G401 (cell line): ENCODE results near the gene SYT9. TPM values are rescaled to one million over a fixed set of nuclear protein-coding genes. Genes with fewer than 3 reads are reported as not detected.
A peak's percentile ranks its signal among the peaks of the same experiment; 100 is the strongest.

Experiments used
- DNase-seq: peaks from one replicate; pipeline ENCODE4 v3.0.0-alpha.2; 2015; ENCODE audit warnings: low spot score
- in situ Hi-C: cut with HindIII; loops from 2 replicates; pipeline ENCODE4 v1.10.0; 2016; ENCODE audit warnings: low sequenced_read_pairs, mixed read lengths
- total RNA-seq: library from RNA; depleted of rRNA; stranded (reverse); fragments of >200 nt; shearing (Covaris generic); gene quantifications from 2 replicates; pipeline ENCODE4 v1.2.3, GENCODE V29; 2014

Gene SYT9
- total RNA-seq, 1 experiment from 2014 or later, result 1.3 TPM

DNA sequence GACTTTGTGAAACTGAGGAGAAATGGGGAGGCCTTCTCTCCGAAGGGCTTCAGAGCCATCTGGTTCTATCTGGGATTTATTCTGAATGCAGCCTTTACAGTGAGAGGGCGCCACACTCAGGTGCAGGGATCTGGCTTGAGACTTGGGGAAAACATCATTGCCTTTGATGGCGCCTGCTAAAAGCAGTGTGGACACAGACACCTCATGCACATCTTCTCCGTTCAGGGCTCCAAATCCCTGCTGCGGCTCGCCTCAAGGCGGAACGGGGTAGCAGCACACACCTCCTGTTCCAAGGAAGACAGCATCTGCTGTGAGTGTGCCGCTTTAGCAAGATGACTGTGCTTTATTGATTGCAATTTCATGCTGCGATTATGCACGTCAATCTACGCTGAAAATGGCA lies 196.5 kb downstream of the SYT9 start:
- DNase-seq, result peak; percentile 64

DNA sequence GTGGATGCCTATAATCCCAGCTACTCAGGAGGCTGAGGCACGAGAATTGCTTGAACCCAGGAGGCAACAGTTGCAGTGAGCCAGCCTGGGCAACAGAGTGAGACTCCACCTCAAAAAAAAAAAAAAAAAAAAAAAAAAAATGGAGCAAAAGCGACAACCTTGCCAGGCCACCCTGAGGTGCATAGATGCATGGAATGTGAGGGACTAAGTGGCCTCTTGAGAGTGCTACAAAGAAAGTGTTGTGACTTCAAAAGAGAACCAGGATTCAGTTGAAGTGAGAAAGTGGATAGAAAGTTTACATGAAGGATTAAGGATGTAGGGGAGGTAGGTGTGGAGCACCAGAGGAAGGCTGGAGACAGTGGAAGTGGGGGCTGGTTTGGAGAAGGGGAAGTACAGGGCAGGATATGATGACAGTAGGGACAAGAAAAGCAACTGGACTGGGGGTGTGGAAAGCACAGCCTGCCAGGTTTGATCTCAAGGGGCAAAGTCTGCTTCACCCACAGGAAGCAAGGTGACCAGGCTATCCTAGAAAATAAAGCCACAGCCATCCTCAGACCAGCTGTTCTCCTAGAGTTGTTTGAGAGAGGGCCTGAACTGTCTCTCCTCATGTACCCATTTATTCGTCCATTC lies 197.6 kb downstream of the SYT9 start:
- in situ Hi-C loops, result no loop called here
- DNase-seq, result no peak

More for the DNA sequence above, 196.5 kb downstream of the SYT9 start:
- in situ Hi-C loops, result no loop called here

DNA sequence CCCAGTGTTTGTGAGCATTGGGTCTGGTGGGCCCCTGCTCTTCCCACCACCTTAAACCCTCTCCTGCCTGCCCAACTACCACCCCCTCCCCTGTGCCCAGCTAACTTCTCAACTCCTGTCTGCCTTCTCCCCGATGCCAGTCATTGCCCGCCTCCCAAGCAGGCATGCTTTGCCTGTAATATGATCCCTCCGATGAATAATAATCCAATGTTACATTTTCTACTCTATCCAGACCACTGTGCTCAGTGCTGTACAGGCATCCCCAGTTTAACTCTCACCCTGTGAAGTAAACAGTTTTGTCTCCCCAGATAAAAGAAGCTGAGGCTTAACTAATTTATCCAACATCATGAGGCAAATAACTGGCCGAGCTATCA lies 198.1 kb downstream of the SYT9 start:
- DNase-seq, result no peak
- in situ Hi-C loops, result no loop called here

DNA sequence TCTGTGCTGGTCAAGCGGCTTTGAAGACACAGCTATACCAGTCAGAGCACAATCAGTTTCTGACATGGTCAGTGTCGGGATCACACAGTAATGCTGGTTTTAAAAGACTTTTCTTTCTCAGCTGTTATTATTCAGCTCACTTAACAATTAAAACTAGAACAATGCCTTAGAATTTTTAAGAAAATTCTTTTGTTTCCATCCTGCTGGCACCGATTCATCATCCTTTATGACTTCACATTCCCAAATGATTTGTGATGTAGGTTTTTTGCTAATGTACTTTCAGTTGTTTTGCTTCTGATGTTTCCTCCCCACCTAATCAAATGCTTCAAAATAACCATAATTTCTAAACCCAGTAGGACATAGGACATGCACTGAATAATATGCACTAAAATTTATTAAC lies 199.1 kb downstream of the SYT9 start:
- in situ Hi-C loops, result no loop called here

DNA sequence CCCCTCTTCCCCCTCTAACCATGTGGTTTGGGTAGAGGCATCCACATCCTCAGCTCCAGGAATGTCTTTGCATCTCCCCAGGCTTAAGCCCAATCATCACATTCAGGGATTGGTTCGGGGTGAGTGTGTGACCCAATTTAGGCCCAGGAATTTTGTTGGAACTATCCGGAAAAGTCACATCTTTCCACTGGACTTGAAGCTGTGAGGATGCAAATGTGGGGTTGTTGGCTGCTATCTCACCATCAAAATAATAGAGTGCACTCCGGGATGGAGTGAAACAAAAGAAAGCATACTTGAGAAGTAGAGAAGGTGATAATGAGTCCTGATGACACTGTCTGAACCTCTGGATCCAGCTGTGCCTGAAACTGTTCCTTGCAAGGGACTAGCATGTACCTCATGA lies 199.8 kb downstream of the SYT9 start:
- DNase-seq, result no peak
- in situ Hi-C loops, result no loop called here

More for the DNA sequence above, 199.1 kb downstream of the SYT9 start:
- no peak for DNase-seq

DNA sequence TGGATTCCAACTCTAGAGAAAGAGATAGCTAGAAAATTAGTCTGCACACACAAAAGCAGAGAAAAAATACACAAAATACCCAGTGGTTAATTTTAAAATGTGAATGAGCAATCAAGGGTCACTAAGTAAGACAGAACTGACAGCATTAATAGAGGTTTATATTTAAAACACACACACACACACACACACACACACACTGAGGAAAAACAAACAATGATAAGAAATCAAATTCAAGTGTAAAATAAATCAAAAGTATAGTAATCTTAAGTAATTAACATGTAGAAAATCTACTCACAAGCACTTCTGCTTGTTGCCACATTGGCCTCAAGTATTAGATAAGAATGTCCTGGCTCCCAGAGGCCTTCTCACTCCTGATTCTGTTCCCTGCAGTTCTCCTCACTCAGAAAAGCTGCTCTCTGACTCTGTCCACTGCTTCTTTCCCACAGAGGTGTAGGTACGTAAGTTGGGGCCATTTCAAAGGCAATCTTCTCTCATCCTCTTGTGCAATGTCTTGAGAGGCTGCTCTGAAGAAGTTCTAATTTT lies 200.3 kb downstream of the SYT9 start:
- in situ Hi-C loops, result no loop called here
- DNase-seq, result no peak

DNA sequence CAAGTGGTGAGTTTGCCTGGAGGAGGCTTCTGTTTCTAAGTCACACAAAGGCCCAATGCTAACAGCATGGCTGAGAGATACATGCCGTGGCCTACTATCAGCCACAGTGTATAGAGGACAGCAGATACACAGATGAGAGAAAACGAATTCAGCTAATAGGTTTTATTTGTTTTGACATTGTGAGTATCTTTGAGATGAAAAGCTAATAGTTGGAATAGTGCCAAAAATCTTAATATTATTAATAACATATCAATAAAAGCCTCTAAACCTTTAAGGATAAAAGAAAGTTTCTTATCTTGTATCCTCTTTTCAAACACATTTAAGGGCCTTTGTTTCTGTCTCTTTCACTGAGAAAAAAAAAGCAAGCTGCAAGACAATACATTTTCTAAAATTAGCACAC lies 203.2 kb downstream of the SYT9 start:
- DNase-seq, result no peak
- in situ Hi-C loops, result no loop called here

DNA sequence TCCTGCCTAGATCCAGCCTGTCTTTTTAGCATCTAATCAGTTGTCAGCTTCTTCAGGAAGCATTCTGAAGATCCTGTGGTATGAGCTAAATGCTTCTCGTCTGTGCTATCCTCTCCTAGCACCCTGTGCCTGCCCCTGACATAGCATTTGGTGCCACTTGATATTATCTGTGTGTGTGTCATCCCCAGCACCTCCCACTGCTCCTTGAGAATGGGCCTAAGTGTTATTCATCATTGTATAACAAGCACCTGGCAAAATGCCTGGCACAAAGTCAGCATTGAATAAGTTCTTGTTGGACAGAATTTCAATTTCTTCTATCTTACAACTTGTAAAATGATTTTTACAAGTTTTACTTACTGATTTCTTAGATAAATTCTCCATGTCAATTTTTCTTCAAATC lies 205.5 kb downstream of the SYT9 start:
- DNase-seq, result no peak
- in situ Hi-C loops, result no loop called here

DNA sequence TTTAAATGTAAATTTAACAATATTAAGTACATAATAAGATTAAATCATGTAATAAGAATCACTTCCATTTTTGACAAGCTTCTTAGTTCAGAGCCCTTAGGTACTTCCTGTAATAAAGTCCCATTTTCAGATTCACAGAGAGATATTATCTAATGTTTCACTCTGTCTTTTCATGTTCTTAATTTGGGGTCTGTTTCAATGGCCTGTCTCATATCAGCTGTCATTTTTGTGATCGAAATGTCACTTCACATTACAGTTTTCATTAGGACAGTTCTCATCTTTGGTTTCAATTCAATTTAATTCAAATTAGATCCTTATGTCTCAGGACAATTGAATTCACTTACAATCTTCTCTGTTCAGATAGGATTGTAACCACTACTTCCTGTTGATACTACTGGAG lies 211.0 kb downstream of the SYT9 start:
- DNase-seq, result no peak
- in situ Hi-C loops, result no loop called here

DNA sequence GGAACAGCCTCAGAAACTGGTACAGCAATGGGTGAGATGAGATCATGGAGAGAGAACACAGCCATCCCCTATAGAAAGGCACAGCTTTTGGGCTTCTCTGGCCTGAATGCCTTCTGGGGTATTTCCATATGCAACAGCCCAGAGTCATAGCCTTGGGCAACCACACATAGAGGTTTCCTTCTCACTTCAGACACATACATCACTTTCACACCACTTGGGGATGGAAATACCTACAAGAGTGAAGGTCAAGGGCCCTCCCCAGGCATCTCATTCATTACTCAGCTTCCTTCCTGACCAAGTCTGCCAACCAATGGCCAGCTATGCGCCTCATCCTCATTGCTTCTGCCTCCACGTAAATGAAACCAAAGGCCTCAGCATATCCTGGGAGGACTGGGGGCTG lies 215.9 kb downstream of the SYT9 start:
- no peak for DNase-seq
- in situ Hi-C loops, result no loop called here

DNA sequence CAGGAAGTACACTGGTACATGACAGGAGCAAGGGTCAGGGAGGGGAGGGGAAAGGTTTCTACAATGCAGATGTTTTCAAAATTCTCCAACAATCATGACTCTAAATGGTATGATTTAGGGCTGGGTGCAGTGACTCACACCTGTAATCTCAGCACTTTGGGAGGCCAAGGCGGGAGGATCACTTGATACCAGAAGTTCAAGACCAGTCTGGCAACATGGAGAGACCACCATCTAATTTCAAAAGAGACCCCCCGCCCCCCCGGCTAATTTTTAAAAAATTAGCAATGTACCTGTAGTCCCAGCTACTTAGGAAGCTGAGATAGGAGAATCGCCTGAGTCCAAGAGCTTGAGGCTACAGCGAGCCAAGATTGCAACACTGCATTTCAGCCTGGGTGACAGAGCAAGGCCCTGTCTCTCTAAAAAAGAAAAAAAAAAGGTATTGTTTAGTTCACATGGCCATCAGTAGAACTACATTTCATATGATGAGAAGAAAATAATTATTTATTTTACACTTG lies 217.7 kb downstream of the SYT9 start:
- in situ Hi-C loops, result no loop called here
- no peak for DNase-seq

DNA sequence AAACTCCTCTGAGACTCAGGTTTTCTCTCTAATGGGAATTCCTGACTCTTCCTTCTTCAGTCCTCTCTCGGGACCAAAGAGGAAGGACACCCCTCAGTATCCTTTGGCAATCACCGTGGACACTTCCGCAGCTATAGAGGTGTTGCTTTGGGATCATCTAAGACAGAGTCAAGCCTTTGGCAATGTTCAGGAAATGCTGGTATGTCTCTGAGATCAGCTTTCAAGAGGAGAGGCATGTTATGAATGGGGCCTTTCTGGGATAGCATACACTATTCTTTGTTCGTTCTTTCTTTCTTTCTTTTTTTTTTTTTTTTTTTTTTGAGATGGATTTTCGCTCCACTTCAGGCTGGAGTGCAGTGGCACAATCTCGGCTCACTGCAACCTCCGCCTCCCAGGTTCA lies 219.4 kb downstream of the SYT9 start:
- no peak for DNase-seq
- in situ Hi-C loops, result no loop called here

DNA sequence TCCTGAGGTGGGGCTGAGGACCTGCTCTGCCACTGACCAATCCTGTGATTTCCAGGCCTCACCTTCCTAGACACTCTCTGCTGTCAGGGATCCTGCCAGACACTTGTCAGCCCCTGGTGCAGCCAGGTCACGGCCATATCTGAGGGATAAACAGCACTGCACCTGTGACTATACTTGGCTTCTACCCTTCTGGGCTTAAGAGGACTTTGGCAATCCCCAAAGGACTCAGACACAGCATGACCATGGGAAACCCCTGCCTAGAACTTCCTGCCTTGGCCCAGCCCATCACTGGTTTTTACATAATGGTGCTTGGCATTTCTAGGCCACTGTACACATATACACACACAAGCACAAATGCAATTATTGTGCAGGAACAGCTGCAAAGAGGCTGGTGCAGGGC lies 222.0 kb downstream of the SYT9 start:
- DNase-seq, result no peak

DNA sequence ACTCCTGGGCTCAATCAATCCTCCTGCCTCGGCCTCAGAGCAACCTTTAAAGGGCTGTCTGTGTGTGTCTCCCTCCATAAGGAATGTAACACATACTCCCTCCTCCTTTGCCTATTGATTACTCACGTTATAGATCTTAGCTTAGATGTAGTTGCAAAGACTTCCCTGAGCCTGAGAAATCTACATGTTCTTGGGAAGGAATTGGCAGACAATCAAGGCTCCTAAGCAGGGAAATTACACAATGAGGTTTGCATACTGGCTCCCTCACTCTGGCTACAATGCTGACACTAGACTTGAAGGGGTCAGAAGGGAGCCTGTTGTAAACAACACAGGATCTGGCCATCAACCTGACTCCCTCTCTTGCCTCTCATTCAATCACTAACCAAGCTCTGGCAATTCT lies 228.4 kb downstream of the SYT9 start:
- in situ Hi-C loops, result no loop called here
- no peak for DNase-seq

More for the DNA sequence above, 222.0 kb downstream of the SYT9 start:
- in situ Hi-C loops, result no loop called here

DNA sequence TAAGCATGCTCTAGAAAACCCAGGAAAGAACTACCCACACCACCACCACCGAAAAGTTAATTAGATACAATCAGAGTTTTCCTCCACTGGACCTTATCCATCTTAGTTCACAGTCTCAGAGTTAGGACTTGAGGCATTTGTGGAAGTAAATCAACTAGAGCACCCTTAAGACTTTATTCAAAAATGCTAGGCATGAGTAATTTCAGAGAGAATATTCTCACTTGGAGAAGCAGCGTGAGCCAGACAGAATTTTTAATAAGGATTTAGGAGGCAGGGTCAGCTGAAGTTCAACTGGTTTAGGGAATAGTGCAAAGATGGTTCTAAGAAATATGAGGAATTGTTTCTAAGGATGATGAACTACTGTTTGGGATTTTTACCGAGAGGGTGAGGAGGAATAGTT lies 232.4 kb downstream of the SYT9 start:
- in situ Hi-C loops, result no loop called here
- DNase-seq, result no peak

DNA sequence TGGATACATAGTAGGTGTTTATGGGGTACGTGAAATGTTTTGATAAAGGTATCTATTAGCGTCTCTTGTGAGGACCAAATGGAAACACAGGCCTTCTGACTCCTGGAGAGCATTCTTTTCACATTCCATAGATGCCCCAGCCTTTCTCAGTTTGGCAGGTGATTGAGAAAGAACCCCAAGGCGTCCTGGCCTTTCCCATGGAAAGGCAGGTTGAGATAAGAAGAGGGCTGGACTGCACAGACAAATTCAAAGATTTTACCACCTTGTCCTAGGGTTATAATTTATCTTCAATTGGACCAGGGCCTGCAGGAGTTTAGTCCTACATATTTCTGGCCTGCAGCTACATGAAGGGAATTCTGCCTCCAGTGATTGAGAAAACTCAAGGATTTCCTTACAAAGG lies 232.9 kb downstream of the SYT9 start:
- in situ Hi-C loops, result no loop called here

DNA sequence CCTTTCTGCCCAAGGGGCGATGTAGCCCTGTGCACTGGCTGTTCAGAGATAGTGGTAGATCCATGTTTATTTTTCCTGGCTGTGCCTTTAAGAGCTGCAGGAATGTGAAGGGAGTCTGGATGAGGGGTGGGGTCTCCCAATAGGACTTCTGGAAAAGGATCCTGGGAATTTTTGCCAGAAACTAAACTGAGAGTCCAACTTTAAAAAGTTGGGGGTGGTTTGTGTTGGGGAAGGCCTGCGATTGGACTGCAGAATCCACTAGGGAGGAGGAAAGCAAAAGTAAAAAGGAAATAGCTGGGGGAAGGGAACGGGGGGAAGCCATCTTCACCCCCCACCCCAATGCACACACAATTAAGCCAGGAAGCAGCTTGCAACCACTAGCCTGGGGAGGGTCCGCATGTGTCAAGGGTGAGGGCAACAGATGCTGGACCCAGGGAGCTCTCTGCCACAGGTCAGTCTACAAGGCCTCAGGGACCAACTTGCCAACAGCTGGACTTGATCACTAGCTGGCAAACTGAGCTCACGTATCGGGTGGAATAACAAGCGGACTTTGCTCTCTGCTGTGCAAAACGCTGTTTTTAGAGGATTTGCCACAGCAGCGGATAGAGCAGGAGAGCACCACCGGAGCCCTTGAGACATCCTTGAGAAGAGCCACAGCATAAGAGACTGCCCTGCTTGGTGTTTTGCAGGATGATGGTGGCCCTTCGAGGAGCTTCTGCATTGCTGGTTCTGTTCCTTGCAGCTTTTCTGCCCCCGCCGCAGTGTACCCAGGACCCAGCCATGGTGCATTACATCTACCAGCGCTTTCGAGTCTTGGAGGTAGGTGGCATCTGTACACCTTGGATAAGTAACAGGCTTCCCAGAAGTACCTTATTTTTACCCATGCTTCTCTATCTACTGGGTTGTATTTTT lies 233.7 kb downstream of the SYT9 start, which contains the start of gene OLFML1:
OLFML1 (plus strand) TSS at position 321 of the 912 bp plus-strand sequence; CDS start at position 691, 370 bp downstream.
- peak; percentile 39 for DNase-seq
- in situ Hi-C loops, result no loop called here

More for the DNA sequence above, 232.9 kb downstream of the SYT9 start:
- DNase-seq, result peak; percentile 8

DNA sequence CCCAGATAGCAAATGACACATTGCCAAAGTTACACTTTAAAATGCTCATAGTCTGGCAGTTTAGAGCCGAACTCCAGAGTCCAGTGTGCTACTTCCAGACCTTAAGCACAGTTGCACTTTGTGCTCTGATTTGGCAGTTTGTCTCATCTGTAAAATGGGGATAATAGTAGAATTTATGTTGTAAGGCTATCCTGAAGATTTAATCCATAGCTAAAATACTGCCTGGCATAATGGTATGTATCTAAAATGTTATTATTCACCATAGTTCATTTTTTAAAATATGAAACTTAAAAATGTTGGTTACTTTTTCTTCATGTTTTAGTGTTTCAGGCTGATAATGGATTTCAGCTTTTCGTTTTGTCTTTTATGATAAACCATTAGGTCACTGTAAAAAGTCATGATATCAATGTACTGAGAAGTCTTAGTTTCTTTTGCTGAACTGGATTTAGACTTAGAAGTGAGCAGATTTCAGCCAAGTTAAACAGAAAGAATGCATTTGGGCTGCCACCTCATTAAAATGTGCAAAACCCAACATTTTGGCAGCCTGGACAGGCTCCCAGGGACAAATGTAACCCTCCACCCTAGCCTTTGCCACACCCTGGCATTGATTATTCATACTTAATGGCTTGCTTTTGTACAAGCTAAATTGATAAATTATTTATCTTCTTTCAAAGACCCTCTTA lies 234.5 kb downstream of the SYT9 start:
- no peak for DNase-seq
- in situ Hi-C loops, result no loop called here

DNA sequence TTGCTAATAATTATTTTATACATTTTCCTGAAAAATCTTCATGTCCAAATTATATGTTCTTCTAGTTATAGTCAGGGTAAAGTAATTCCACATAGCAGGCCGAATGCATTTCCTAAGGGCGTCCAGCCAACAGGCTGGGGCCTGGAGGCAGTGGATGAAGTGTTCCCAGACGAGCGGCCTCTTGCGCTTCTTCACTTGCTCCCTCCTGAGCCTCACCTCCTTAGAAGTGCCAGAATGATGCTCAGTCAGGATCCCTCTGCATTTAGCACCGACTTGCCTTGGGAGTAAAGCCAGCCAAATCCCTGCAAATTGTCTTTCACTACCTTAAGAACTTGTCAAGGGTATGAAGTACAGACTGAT lies 235.1 kb downstream of the SYT9 start:
- in situ Hi-C loops, result no loop called here
- peak; percentile 12 for DNase-seq

DNA sequence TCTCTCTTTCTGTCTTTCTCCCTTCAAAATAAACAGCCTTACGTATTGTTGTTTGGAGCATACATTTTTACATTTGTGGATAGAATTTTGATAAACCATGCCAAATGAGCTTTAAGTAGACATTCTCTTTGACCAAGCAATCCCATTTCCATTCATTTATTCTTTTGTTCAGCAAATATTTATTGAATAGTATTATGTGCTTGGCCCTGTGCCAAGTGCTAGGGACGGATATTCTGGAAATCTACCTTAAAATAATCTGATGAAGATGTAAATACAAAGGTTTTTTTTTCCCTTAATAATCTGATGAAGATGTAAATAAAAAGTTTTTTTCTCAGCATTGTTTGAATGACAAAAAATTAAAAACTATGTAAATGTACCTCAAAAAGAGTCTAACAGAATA lies 235.7 kb downstream of the SYT9 start:
- DNase-seq, result no peak
- in situ Hi-C loops, result no loop called here
